Medulla oblongata (tissue), 1 donor: ENCODE data around the gene C6orf15.
A peak's percentile ranks its signal among the peaks of the same experiment; 100 is the strongest.

Experiments used
- DNase-seq: peaks from one replicate; pipeline ENCODE4 v3.0.0-alpha.2; 2015; ENCODE audit errors: extremely low spot score

C6orf15 gene

GRCh38 chr6:31107052-31107451, 5.3 kb downstream of the C6orf15 start:
- DNase-seq = no peak

- no peak for DNase-seq
These were observed 9.2 kb downstream of the C6orf15 start for GRCh38 chr6:31103136-31103535.

- no peak for DNase-seq
These were observed 13.9 kb downstream of the C6orf15 start for GRCh38 chr6:31098449-31098938.

GRCh38 chr6:31096656-31097055, 15.7 kb downstream of the C6orf15 start:
- no peak for DNase-seq

GRCh38 chr6:31096215-31096614, 16.2 kb downstream of the C6orf15 start:
- no peak for DNase-seq

- DNase-seq = no peak
These were observed 17.9 kb downstream of the C6orf15 start for GRCh38 chr6:31094389-31094881.

GRCh38 chr6:31092769-31093505, 19.4 kb downstream of the C6orf15 start:
- peak; percentile 66 for DNase-seq

- no peak for DNase-seq
These were observed 20.1 kb downstream of the C6orf15 start for GRCh38 chr6:31092238-31092637.

GRCh38 chr6:31091680-31092079, 20.7 kb downstream of the C6orf15 start:
- DNase-seq = no peak

GRCh38 chr6:31090973-31091364, 21.4 kb downstream of the C6orf15 start:
- DNase-seq = no peak

GRCh38 chr6:31090275-31090972, 22.0 kb downstream of the C6orf15 start:
- DNase-seq = no peak

- DNase-seq = peak; percentile 96
These were observed 24.8 kb downstream of the C6orf15 start for GRCh38 chr6:31087494-31088089.

- no peak for DNase-seq
These were observed 25.5 kb downstream of the C6orf15 start for GRCh38 chr6:31086788-31087440.

GRCh38 chr6:31083742-31084354, 28.5 kb downstream of the C6orf15 start:
- no peak for DNase-seq

- no peak for DNase-seq
These were observed 30.5 kb downstream of the C6orf15 start for GRCh38 chr6:31081872-31082271.

- peak; percentile 90 for DNase-seq
These were observed 32.6 kb downstream of the C6orf15 start for GRCh38 chr6:31079656-31080261.

GRCh38 chr6:31076611-31077010, 35.8 kb downstream of the C6orf15 start:
- no peak for DNase-seq

- no peak for DNase-seq
These were observed 36.8 kb downstream of the C6orf15 start for GRCh38 chr6:31075528-31075927.

- DNase-seq = no peak
These were observed 38.0 kb downstream of the C6orf15 start for GRCh38 chr6:31074401-31074800.

- peak; percentile 91 for DNase-seq
These were observed 41.6 kb downstream of the C6orf15 start for GRCh38 chr6:31070711-31071197.
